Neural cell (in vitro differentiated cells): ENCODE data around the gene FGA. TPM values are rescaled to one million over a fixed set of nuclear protein-coding genes. Genes with fewer than 3 reads are reported as not detected.

Experiments
- H2AFZ ChIP-seq: fragments of 200-600, 300-800 bp; sonication (generic), shearing (Covaris generic); 2 replicates; pipeline ENCODE4 v1.6.0; 2014; ENCODE audit warnings: low read depth, mild to moderate bottlenecking, antibody characterized with exemption, low read length, moderate library complexity
- H3F3A ChIP-seq: fragments of 200-600 bp; shearing (Covaris generic); 2 replicates; pipeline ENCODE4 v1.6.1; 2016; ENCODE audit warnings: mild to moderate bottlenecking, moderate library complexity, mixed read lengths, antibody characterized with exemption, low read length; ENCODE audit not compliant: insufficient read depth, poor library complexity, severe bottlenecking
- H3K27ac ChIP-seq: fragments of 200-600, 300-800 bp; sonication (generic), shearing (Covaris generic); 2 replicates; pipeline ENCODE4 v1.5.1; 2014; ENCODE audit warnings: mild to moderate bottlenecking, low read length, moderate library complexity
- H3K27me3 ChIP-seq: fragments of 300-800, 200-600 bp; sonication (generic), shearing (Covaris generic); 2 replicates; pipeline ENCODE4 v1.6.0; 2014; ENCODE audit warnings: mild to moderate bottlenecking, low read depth, low read length, moderate library complexity; ENCODE audit not compliant: insufficient read depth
- H3K36me3 ChIP-seq: fragments of 300-800, 200-600 bp; sonication (generic), shearing (Covaris generic); 2 replicates; pipeline ENCODE4 v1.5.1; 2014; ENCODE audit warnings: mild to moderate bottlenecking, antibody characterized with exemption, low read length, moderate library complexity; ENCODE audit not compliant: insufficient read depth
- H3K4me2 ChIP-seq: fragments of 300-800, 200-600 bp; sonication (generic), shearing (Covaris generic); 2 replicates; pipeline ENCODE4 v1.6.0; 2014; ENCODE audit warnings: mild to moderate bottlenecking, low read length
- H3K4me3 ChIP-seq: fragments of 300-800, 200-600 bp; sonication (generic), shearing (Covaris generic); 2 replicates; pipeline ENCODE4 v1.5.1; 2014; ENCODE audit warnings: mild to moderate bottlenecking, low read length, moderate library complexity
- H3K79me2 ChIP-seq: fragments of 200-600 bp; shearing (Covaris generic); replicated peaks from 2 replicates; pipeline ENCODE4 v1.6.0; 2014; ENCODE audit warnings: mild to moderate bottlenecking, low read length, moderate library complexity; ENCODE audit not compliant: insufficient read depth
- H3K9ac ChIP-seq: fragments of 300-800, 200-600 bp; sonication (generic), shearing (Covaris generic); 2 replicates; pipeline ENCODE4 v1.6.1; 2016; ENCODE audit warnings: mild to moderate bottlenecking, low read length, mixed read lengths
- H3K9me2 ChIP-seq: fragments of 200-600 bp; shearing (Covaris generic); 2 replicates; pipeline ENCODE4 v1.6.1; 2016; ENCODE audit warnings: mild to moderate bottlenecking, low read length, mixed read lengths; ENCODE audit not compliant: insufficient read depth
- H3K9me3 ChIP-seq: fragments of 200-600, 300-800 bp; sonication (generic), shearing (Covaris generic); 2 replicates; pipeline ENCODE4 v1.6.1; 2016; ENCODE audit warnings: mild to moderate bottlenecking, mixed run types, low read length, moderate library complexity, mixed read lengths
- H4K20me1 ChIP-seq: fragments of 200-600 bp; shearing (Covaris generic); 2 replicates; pipeline ENCODE4 v1.6.1; 2016; ENCODE audit warnings: mild to moderate bottlenecking, mixed run types; ENCODE audit not compliant: insufficient read depth
- CTCF ChIP-seq: fragments of 450-650 bp; IDR thresholded peaks from 2 replicates; pipeline ENCODE4 v1.5.1; 2014; ENCODE audit warnings: antibody characterized with exemption, mild to moderate bottlenecking, moderate library complexity; ENCODE audit not compliant: poor library complexity, severe bottlenecking
- EP300 ChIP-seq: fragments of 450-650 bp; conservative IDR thresholded peaks from 2 replicates; pipeline ENCODE4 v1.6.1; 2014; ENCODE audit warnings: antibody characterized with exemption, mild to moderate bottlenecking, moderate library complexity; ENCODE audit not compliant: poor library complexity, severe bottlenecking
- EZH2 ChIP-seq: fragments of 200-600, 300-800 bp; shearing (Covaris generic), sonication (generic); IDR thresholded peaks from 2 replicates; pipeline ENCODE4 v1.6.1; 2014; ENCODE audit warnings: antibody characterized with exemption, low read length, borderline replicate concordance, mild to moderate bottlenecking; ENCODE audit not compliant: insufficient read depth, poor library complexity, severe bottlenecking
- MXI1 ChIP-seq: fragments of 450-650 bp; conservative IDR thresholded peaks from 2 replicates; pipeline ENCODE4 v1.6.1; 2014; ENCODE audit warnings: antibody characterized with exemption, mild to moderate bottlenecking; ENCODE audit not compliant: poor library complexity, severe bottlenecking
- POLR2AphosphoS5 ChIP-seq: IDR thresholded peaks from 2 replicates; pipeline ENCODE4 v1.6.1; 2012
- RAD21 ChIP-seq: fragments of 450-650 bp; conservative IDR thresholded peaks from 2 replicates; pipeline ENCODE4 v1.6.1; 2014; ENCODE audit warnings: antibody characterized with exemption, mild to moderate bottlenecking, moderate library complexity
- SMC3 ChIP-seq: fragments of 450-650 bp; conservative IDR thresholded peaks from 2 replicates; pipeline ENCODE4 v1.6.1; 2014; ENCODE audit warnings: antibody characterized with exemption, mild to moderate bottlenecking, moderate library complexity; ENCODE audit not compliant: poor library complexity
- TAF1 ChIP-seq: IDR thresholded peaks from 2 replicates; pipeline ENCODE4 v1.6.1; 2012; ENCODE audit warnings: low read depth
- polyA plus RNA-seq: library from polyadenylated mRNA; depleted of rRNA; stranded (reverse); fragments of >200 nt; gene quantifications from 2 replicates; pipeline ENCODE4 v1.2.3, GENCODE V29; 2014
- TF ChIP-seq, protein P1 (sequence below): IDR thresholded peaks from 2 replicates; pipeline ENCODE4 v1.6.1; 2012; ENCODE audit warnings: borderline replicate concordance

The FGA gene
- polyA plus RNA-seq, 1 donor from 2014 or later, result not detected

DNA sequence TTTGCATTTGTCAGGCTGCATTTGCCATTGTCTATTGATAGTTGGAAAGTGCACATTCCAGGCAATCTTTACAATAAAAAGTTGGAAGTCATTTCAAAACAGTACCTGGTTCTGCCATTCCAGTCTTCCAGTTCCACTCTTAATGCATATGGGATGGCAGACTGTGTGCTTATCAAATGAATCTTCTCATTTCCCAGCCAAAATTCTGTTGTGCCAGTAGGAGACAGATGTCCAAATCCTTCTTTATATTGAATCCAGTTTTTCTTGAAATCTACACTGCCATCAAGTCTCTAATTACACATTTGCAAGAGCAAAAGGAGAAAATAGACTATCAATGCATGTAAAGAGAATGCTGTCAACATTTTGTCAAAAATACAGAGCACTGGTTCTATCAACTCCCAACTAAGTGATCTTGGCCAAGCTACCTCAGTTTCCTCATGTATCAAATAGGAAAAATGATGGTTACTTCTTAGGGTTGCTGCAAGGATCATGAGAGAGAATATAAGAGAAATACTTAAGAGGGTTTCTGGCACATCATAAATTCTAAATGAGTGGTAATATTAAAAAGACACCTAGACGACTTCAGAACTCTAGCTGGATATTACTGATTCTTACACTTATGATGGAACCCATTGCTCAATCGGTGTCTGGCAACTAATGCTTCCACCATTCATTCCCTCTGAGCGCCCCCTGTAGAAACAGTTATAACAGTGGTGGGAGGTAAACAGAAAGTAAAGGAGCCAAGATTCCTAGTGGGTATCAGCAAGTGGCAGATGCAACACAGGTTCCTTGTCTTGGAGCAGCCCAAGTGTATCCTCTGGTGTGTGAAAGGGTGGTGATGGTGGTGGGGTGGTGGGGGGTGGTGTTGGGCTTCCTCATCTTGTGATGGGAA lies 18.1 kb upstream of the FGA start:
- Histone ChIP-seq H3K79me2 (no peaks in the 10 kb centered on the region), H4K20me1 (no peaks in the 10 kb centered on the region)
- no peak for TF ChIP-seq POLR2AphosphoS5
- no peak for TF ChIP-seq RAD21
- no peak for TF ChIP-seq TAF1
- no peak for TF ChIP-seq CTCF
- TF ChIP-seq SMC3, result no peak
- TF ChIP-seq EP300, result no peak
- no peak for TF ChIP-seq EZH2
- TF ChIP-seq, protein P1, sequence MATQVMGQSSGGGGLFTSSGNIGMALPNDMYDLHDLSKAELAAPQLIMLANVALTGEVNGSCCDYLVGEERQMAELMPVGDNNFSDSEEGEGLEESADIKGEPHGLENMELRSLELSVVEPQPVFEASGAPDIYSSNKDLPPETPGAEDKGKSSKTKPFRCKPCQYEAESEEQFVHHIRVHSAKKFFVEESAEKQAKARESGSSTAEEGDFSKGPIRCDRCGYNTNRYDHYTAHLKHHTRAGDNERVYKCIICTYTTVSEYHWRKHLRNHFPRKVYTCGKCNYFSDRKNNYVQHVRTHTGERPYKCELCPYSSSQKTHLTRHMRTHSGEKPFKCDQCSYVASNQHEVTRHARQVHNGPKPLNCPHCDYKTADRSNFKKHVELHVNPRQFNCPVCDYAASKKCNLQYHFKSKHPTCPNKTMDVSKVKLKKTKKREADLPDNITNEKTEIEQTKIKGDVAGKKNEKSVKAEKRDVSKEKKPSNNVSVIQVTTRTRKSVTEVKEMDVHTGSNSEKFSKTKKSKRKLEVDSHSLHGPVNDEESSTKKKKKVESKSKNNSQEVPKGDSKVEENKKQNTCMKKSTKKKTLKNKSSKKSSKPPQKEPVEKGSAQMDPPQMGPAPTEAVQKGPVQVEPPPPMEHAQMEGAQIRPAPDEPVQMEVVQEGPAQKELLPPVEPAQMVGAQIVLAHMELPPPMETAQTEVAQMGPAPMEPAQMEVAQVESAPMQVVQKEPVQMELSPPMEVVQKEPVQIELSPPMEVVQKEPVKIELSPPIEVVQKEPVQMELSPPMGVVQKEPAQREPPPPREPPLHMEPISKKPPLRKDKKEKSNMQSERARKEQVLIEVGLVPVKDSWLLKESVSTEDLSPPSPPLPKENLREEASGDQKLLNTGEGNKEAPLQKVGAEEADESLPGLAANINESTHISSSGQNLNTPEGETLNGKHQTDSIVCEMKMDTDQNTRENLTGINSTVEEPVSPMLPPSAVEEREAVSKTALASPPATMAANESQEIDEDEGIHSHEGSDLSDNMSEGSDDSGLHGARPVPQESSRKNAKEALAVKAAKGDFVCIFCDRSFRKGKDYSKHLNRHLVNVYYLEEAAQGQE, result no peak
- TF ChIP-seq MXI1, result no peak

DNA sequence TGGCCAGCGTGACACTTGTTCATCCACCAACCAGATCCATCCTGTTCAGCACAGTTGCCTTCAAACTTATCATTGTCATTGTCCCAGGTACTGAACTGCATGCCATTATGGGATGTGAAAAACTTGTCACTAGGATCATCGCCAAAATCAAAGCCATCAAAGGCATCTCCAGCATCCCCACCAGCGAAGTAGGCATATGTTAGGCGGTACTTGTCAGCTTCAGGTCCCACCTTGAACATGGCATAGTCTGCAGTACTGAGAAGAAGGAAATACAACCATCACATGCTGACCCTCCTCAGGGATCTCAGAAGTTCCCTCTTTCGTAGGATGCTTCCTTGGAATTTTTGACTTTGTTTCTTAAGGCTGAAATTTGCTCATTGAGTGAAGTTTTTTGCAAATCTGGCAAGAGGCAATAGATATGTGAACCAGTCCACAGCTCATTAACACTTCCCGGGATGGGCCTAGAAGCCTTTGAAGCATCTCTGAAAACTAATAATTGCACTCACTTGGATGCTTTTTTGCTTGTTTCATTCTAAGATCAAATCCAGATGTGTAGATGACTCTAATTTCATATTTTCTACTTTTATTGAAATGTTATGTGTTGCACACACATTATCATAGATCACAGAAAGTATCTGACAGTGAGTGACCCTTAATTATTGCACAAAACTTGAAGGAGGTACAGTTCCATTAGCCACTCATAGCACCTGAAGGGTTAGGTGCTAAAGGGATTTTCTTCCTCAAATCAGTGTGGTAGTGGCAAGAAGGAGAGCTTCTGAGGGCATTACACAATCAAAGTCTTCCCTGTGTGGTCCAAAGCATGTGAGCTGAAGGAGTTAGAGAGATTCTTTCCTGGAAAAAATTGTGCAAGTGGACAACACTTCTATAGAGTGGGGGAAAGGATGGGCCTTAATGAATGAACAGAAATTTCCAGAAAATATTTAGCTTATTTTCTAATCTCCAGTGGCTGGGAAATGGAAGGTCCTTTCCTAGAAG lies 16.5 kb upstream of the FGA start:
- Histone ChIP-seq H3K36me3 (no peaks in the 10 kb centered on the region), H3K9ac (no peak overlapping the region), H3K27ac (no peak overlapping the region), H2AFZ (no peak overlapping the region), H3K27me3 (no peaks in the 10 kb centered on the region), H3K9me3 (no peaks in the 10 kb centered on the region), H3K79me2 (no peaks in the 10 kb centered on the region), H3K4me3 (no peak overlapping the region), H3K9me2 (no peaks in the 10 kb centered on the region), H4K20me1 (no peaks in the 10 kb centered on the region), H3K4me2 (no peak overlapping the region), H3F3A (no peaks in the 10 kb centered on the region)
- TF ChIP-seq TAF1 (no peak), CTCF (no peak), EZH2 (no peak), RAD21 (no peak), SMC3 (no peak), MXI1 (no peak), EP300 (no peak)
- TF ChIP-seq, protein P1, result no peak

More for the DNA sequence above, 18.1 kb upstream of the FGA start:
- Histone ChIP-seq H3K27me3 (no peaks in the 10 kb centered on the region), H3K4me2 (no peak overlapping the region), H3K9ac (no peak overlapping the region), H2AFZ (no peak overlapping the region), H3K36me3 (no peaks in the 10 kb centered on the region), H3K27ac (no peak overlapping the region), H3K9me2 (no peaks in the 10 kb centered on the region), H3F3A (no peaks in the 10 kb centered on the region), H3K4me3 (no peak overlapping the region), H3K9me3 (no peaks in the 10 kb centered on the region)
